Mammary epithelial cell (primary cell): ENCODE results near the gene DRD2.

Source experiments
- EZH2 ChIP-seq: IDR thresholded peaks from 2 replicates; pipeline ENCODE4 v1.6.1; 2012; ENCODE audit warnings: low read length, inconsistent platforms, borderline replicate concordance
- TF ChIP-seq, protein P1 (sequence below), 2 donors: IDR thresholded peaks in 1 of 2; conservative IDR thresholded peaks in 1 of 2; 2 replicates each; pipeline ENCODE4 v1.5.1; 2011 to 2012; ENCODE audit warnings: inconsistent platforms in 2 of 2, low read length in 2 of 2, mild to moderate bottlenecking in 2 of 2, control low read depth in 1 of 2, low read depth in 1 of 2; ENCODE audit not compliant: insufficient read depth in 1 of 2; ENCODE audit errors: extremely low read depth in 1 of 2

- TF ChIP-seq, protein P1, sequence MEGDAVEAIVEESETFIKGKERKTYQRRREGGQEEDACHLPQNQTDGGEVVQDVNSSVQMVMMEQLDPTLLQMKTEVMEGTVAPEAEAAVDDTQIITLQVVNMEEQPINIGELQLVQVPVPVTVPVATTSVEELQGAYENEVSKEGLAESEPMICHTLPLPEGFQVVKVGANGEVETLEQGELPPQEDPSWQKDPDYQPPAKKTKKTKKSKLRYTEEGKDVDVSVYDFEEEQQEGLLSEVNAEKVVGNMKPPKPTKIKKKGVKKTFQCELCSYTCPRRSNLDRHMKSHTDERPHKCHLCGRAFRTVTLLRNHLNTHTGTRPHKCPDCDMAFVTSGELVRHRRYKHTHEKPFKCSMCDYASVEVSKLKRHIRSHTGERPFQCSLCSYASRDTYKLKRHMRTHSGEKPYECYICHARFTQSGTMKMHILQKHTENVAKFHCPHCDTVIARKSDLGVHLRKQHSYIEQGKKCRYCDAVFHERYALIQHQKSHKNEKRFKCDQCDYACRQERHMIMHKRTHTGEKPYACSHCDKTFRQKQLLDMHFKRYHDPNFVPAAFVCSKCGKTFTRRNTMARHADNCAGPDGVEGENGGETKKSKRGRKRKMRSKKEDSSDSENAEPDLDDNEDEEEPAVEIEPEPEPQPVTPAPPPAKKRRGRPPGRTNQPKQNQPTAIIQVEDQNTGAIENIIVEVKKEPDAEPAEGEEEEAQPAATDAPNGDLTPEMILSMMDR (conservative IDR thresholded peaks at IDR 0.05 in 1 of 2, IDR thresholded peaks at IDR 0.05 in 1 of 2; ENCODE audit: extremely low read depth in 1 of 2, insufficient read depth in 1 of 2, low read depth in 1 of 2, low read length in 2 of 2): no peak
- TF ChIP-seq EZH2: no peak
Measured at GRCh38 chr11:113444502-113445123, 30.6 kb downstream of the DRD2 start.
